GM12878 (cell line): Measurements from ENCODE around the gene CRYGN. TPM values are rescaled to one million over a fixed set of nuclear protein-coding genes. Genes with fewer than 3 reads are reported as not detected.

Source experiments
- ATAC-seq: fragments of 200-7000 bp; cut with Tn5 transposase; 3 replicates; pipeline ENCODE4 v1.9.1; 2020; ENCODE audit warnings: mild to moderate bottlenecking, moderate library complexity
- BruUV-seq: library from RNA; stranded (reverse); fragments of 400-500 nt; replicated peaks from 2 replicates; lab custom pipeline; 2021; lab: Mats Ljungman, UMichigan
- CTCF ChIA-PET: fragments of 300-600 bp; sonication (Branson Sonifier 250); formaldehyde crosslinking; extraction: SDS; loops from one replicate; lab custom pipeline; 2021; ENCODE audit warnings: inconsistent platforms; lab: Yijun Ruan, JAX
- POLR2A ChIA-PET: fragments of 350-600 bp; formaldehyde crosslinking; extraction: SDS; loops from one replicate; lab custom pipeline; 2021; ENCODE audit warnings: inconsistent platforms; lab: Charles Lee
- RAD21 ChIA-PET: fragments of 300-600 bp; sonication (Branson Sonifier 250); formaldehyde crosslinking; loops from one replicate; lab custom pipeline; 2023; ENCODE audit warnings: antibody characterized with exemption; ENCODE audit not compliant: unreplicated experiment; lab: Charles Lee
- SMC1A ChIA-PET: fragments of 300-600 bp; sonication (Branson Sonifier 250); formaldehyde crosslinking; loops from one replicate; lab custom pipeline; 2023; ENCODE audit not compliant: unreplicated experiment, uncharacterized antibody; lab: Charles Lee
- DNase-seq: peaks from one replicate; pipeline ENCODE4 v3.0.0-alpha.2; 2011; ENCODE audit warnings: low read depth, low spot score
- FAIRE-seq: peaks from 3 replicates; lab custom pipeline; 2011; peaks lifted over from hg19 to GRCh38; lab: Jason Lieb, UNC
- H2AFZ ChIP-seq: 2 replicates; pipeline ENCODE4 v1.6.0; 2011; ENCODE audit warnings: low read depth, low read length, control low read depth; ENCODE audit not compliant: control insufficient read depth
- H3K27ac ChIP-seq: 2 replicates; pipeline ENCODE4 v1.5.1; 2011; ENCODE audit warnings: control low read depth; ENCODE audit not compliant: control insufficient read depth, insufficient read depth
- H3K27me3 ChIP-seq, 2 experiments: replicated peaks in 1 of 2; 2 replicates each; pipeline versions ENCODE4 v1.6.0 to v1.6.1; 2011; ENCODE audit warnings: low read length in 1 of 2; ENCODE audit not compliant: control insufficient read depth in 2 of 2, insufficient read depth in 2 of 2
- H3K36me3 ChIP-seq, 2 experiments: 2 replicates each; pipeline ENCODE4 v1.5.1; 2011; ENCODE audit warnings: low read length in 1 of 2; ENCODE audit not compliant: control insufficient read depth in 2 of 2, insufficient read depth in 2 of 2
- H3K4me1 ChIP-seq: 2 replicates; pipeline ENCODE4 v1.6.1; 2011; ENCODE audit warnings: mild to moderate bottlenecking, low read length, moderate library complexity, mixed read lengths; ENCODE audit not compliant: control insufficient read depth, insufficient read depth
- H3K4me2 ChIP-seq: 2 replicates; pipeline ENCODE4 v1.6.0; 2011; ENCODE audit warnings: control low read depth; ENCODE audit not compliant: control insufficient read depth, insufficient read depth
- H3K4me3 ChIP-seq: fragments of 200-600 bp; sonication (generic); 2 replicates; pipeline ENCODE4 v1.5.1; 2016
- H3K79me2 ChIP-seq: 2 replicates; pipeline ENCODE4 v1.6.0; 2011; ENCODE audit warnings: low read length; ENCODE audit not compliant: control insufficient read depth, insufficient read depth
- H3K9ac ChIP-seq: 2 replicates; pipeline ENCODE4 v1.8.0; 2011; ENCODE audit warnings: low read length, control low read depth, mixed read lengths; ENCODE audit not compliant: control insufficient read depth, insufficient read depth
- H3K9me3 ChIP-seq: replicated peaks from 3 replicates; pipeline ENCODE4 v1.5.1; 2011; ENCODE audit warnings: mild to moderate bottlenecking, low read length; ENCODE audit not compliant: control insufficient read depth, insufficient read depth
- H4K20me1 ChIP-seq: 2 replicates; pipeline ENCODE4 v1.6.0; 2011; ENCODE audit not compliant: control insufficient read depth, insufficient read depth
- ASH2L ChIP-seq: fragments of 300-600, 200-600 bp; sonication (generic); IDR thresholded peaks from 2 replicates; pipeline ENCODE4 v1.6.1; 2017; ENCODE audit warnings: low read depth, mild to moderate bottlenecking, borderline replicate concordance
- CTCF ChIP-seq, 3 experiments: IDR thresholded peaks in 2 of 3; conservative IDR thresholded peaks in 1 of 3; 2 replicates each; pipeline ENCODE4 v1.5.1; 2011; ENCODE audit warnings: low read depth in 3 of 3, low read length in 3 of 3, mild to moderate bottlenecking in 3 of 3, control low read depth in 2 of 3, moderate library complexity in 2 of 3, inconsistent platforms in 1 of 3, mixed read lengths in 1 of 3; ENCODE audit not compliant: control insufficient read depth in 2 of 3, insufficient read depth in 1 of 3; ENCODE audit errors: extremely low read depth in 1 of 3
- EP300 ChIP-seq, 2 experiments: fragments of 150-350 bp in 1 of 2; IDR thresholded peaks; 2 replicates each; pipeline ENCODE4 v1.6.1; 2011 to 2012; ENCODE audit warnings: low read depth in 2 of 2, low read length in 2 of 2, borderline replicate concordance in 1 of 2, improper control_type of control experiment in 1 of 2, inconsistent platforms in 1 of 2; ENCODE audit not compliant: control insufficient read depth in 1 of 2
- FOS ChIP-seq: IDR thresholded peaks from 3 replicates; pipeline ENCODE4 v1.6.1; 2011; ENCODE audit warnings: borderline replicate concordance; ENCODE audit not compliant: insufficient read length; ENCODE audit errors: extremely low read depth
- JUNB ChIP-seq: IDR thresholded peaks from 2 replicates; pipeline ENCODE4 v1.6.1; 2016; ENCODE audit warnings: antibody characterized with exemption, mild to moderate bottlenecking
- LARP7 ChIP-seq: fragments of 450-650 bp; IDR thresholded peaks from 2 replicates; pipeline ENCODE4 v1.6.1; 2017; ENCODE audit warnings: mild to moderate bottlenecking
- MXI1 ChIP-seq: fragments of 150-350 bp; IDR thresholded peaks from 2 replicates; pipeline ENCODE4 v1.6.1; 2011; ENCODE audit warnings: low read depth, mild to moderate bottlenecking, inconsistent platforms, low read length, improper control_type of control experiment
- NFXL1 ChIP-seq: fragments of 450-650 bp; IDR thresholded peaks from 2 replicates; pipeline ENCODE4 v1.6.1; 2017; ENCODE audit warnings: antibody characterized with exemption, mild to moderate bottlenecking, borderline replicate concordance
- NFYA ChIP-seq: IDR thresholded peaks from 2 replicates; pipeline ENCODE4 v1.6.1; 2011; ENCODE audit warnings: low read depth, mild to moderate bottlenecking, low read length, improper control_type of control experiment, borderline replicate concordance
- RAD51 ChIP-seq: fragments of 450-650 bp; IDR thresholded peaks from 2 replicates; pipeline ENCODE4 v1.6.1; 2016; ENCODE audit warnings: moderate library complexity, mild to moderate bottlenecking, inconsistent platforms
- SMAD1 ChIP-seq: fragments of 450-650 bp; IDR thresholded peaks from 2 replicates; pipeline ENCODE4 v1.6.1; 2018; ENCODE audit warnings: mild to moderate bottlenecking, low read depth; ENCODE audit not compliant: partially characterized antibody
- SMARCA5 ChIP-seq: fragments of 450-650 bp; IDR thresholded peaks from 2 replicates; pipeline ENCODE4 v1.6.1; 2017; ENCODE audit warnings: mild to moderate bottlenecking
- SRF ChIP-seq, 2 experiments: IDR thresholded peaks; 2 replicates each; pipeline ENCODE4 v1.6.1; 2011; ENCODE audit warnings: low read depth in 2 of 2, low read length in 2 of 2, mild to moderate bottlenecking in 1 of 2, moderate library complexity in 1 of 2
- YY1 ChIP-seq: IDR thresholded peaks from 2 replicates; pipeline ENCODE4 v1.6.1; 2011; ENCODE audit warnings: low read depth, mild to moderate bottlenecking, low read length
- ZBED1 ChIP-seq: IDR thresholded peaks from 2 replicates; pipeline ENCODE4 v1.6.1; 2016; ENCODE audit warnings: borderline replicate concordance
- ZBTB4 ChIP-seq: fragments of 450-650 bp; formaldehyde crosslinking; IDR thresholded peaks from 2 replicates; pipeline ENCODE4 v1.4.0; 2022; ENCODE audit warnings: mild to moderate bottlenecking, moderate library complexity
- ZNF217 ChIP-seq: fragments of 450-650 bp; IDR thresholded peaks from 2 replicates; pipeline ENCODE4 v1.6.1; 2017; ENCODE audit warnings: antibody characterized with exemption, mild to moderate bottlenecking
- ZNF384 ChIP-seq: IDR thresholded peaks from 2 replicates; pipeline ENCODE4 v1.6.1; 2012; ENCODE audit warnings: low read depth, mild to moderate bottlenecking, low read length, improper control_type of control experiment, borderline replicate concordance
- ZZZ3 ChIP-seq: IDR thresholded peaks from 2 replicates; pipeline ENCODE4 v1.6.1; 2011; ENCODE audit warnings: low read depth; ENCODE audit not compliant: control insufficient read depth, insufficient read length
- WGBS: methylation state at CpG from one replicate; pipeline ENCODE4 v1.1.6; 2016; ENCODE audit warnings: low lambda C conversion rate; ENCODE audit not compliant: insufficient replicate concordance, insufficient coverage; ENCODE audit errors: missing lambda C conversion rate; 5-methylcytosine and 5-hydroxymethylcytosine counted together
- in situ Hi-C: fragments of 300-500 bp; cut with MboI; formaldehyde crosslinking; loops from 9 replicates; pipeline ENCODE4 v1.14.3; 2018; ENCODE audit warnings: mixed read lengths
- intact Hi-C: fragments of 100-400 bp; cut with micrococcal nuclease; formaldehyde crosslinking; loops from one replicate; pipeline ENCODE4 v1.14.2; 2022; ENCODE audit not compliant: unreplicated experiment
- polyA plus RNA-seq, 11 experiments: library from polyadenylated mRNA; depleted of rRNA in 4 of 11; unstranded in 6 of 11; stranded (reverse) in 5 of 11; fragments of >200 nt; fragmentation: Nextera tagmentation in 4 of 11; fragmentation: Illumina TruSeq in 1 of 11; extraction: Ambion mirVana in 4 of 11; extraction: Trizol in 1 of 11; gene quantifications; 1 replicate in 1 of 11; 2 replicates in 10 of 11; pipeline versions ENCODE4 v1.2.1 to v1.2.3, GENCODE V29; 2011 to 2016; ENCODE audit warnings: inconsistent platforms in 2 of 11, missing spikeins in 2 of 11, low read depth in 1 of 11
- total RNA-seq, 4 experiments: library from RNA; depleted of rRNA in 3 of 4; stranded (reverse); fragments of >200 nt in 3 of 4; fragmentation: Illumina TruSeq in 1 of 4; extraction: Trizol in 1 of 4; gene quantifications; 2 replicates each; pipeline versions ENCODE4 v1.2.1 to v1.2.3, GENCODE V29; 2013 to 2021

Gene CRYGN
- total and polyA plus RNA-seq, 10 of the 15 experiments (the other 5 are each of a cell fraction or from before 2014, with no cell fraction given) = not detected

GRCh38 chr7:151397026-151397425, 42.9 kb downstream of the CRYGN start (continued):
- TF ChIP-seq ZBTB4 (CRISPR knock-in tag) (no peak), ZNF384 (no peak), NFXL1 (no peak), RAD51 (no peak), FOS (no peak)

GRCh38 chr7:151396328-151396970, 43.5 kb downstream of the CRYGN start:
- no peak for FAIRE-seq
- no TSS peak for BruUV-seq
- no peak for TF ChIP-seq ZNF217
- no peak for TF ChIP-seq SMARCA5
- no peak for TF ChIP-seq EP300 (IDR thresholded peaks at IDR 0.05; ENCODE audit: borderline replicate concordance in 1 of 2, control insufficient read depth in 1 of 2, low read depth in 2 of 2, low read length in 2 of 2)
- no peak for TF ChIP-seq JUNB
- no peak for TF ChIP-seq SMAD1
- TF ChIP-seq ASH2L = no peak
- no peak for TF ChIP-seq MXI1
- no peak for TF ChIP-seq YY1
- no peak for TF ChIP-seq SRF (IDR thresholded peaks at IDR 0.05; ENCODE audit: low read depth in 2 of 2, low read length in 2 of 2)
- no peak for TF ChIP-seq RAD51
- no peak for TF ChIP-seq ZZZ3
- TF ChIP-seq LARP7 = no peak
- no peak for TF ChIP-seq CTCF (IDR thresholded peaks at IDR 0.05 in 2 of 3, conservative IDR thresholded peaks at IDR 0.05 in 1 of 3; ENCODE audit: control insufficient read depth in 2 of 3, extremely low read depth in 1 of 3, insufficient read depth in 1 of 3, low read depth in 3 of 3, low read length in 3 of 3)
- TF ChIP-seq ZBED1 = no peak
- no peak for TF ChIP-seq NFYA
- ChIA-PET CTCF (no interaction called here), RAD21 (no interaction called here), SMC1A (interaction anchor here (0.8 kb wide), 1 partner anchor 224 kb away, joined by 3 read pairs; no protein-coding TSS in a partner anchor), POLR2A (no interaction called here)
- Histone ChIP-seq H3K4me3 (no peak overlapping the region), H3K27ac (no peak overlapping the region), H3K36me3 (no peaks in the 10 kb centered on the region), H3K9me3 (no peaks in the 10 kb centered on the region; the same call in 2 of the 3 replicates), H4K20me1 (no peaks in the 10 kb centered on the region), H3K27me3 (no peaks in the 10 kb centered on the region; a peak in 1 of 4 replicates), H2AFZ (no peak overlapping the region), H3K4me2 (no peak overlapping the region), H3K4me1 (peaks cover 13% of the 10 kb centered on the region), H3K9ac (no peak overlapping the region), H3K79me2 (no peaks in the 10 kb centered on the region)
- WGBS = 52% methylated on average over 5 of the region's 10 CpGs
- DNase-seq = no peak
- ATAC-seq = no peak
- in situ Hi-C loops = no loop called here
- intact Hi-C loops = no loop called here
